GM18505 (cell line): ENCODE data around the gene FOXN3.
A peak's percentile ranks its signal among the peaks of the same experiment; 100 is the strongest.

ENCODE experiments used
- ATAC-seq: cut with Tn5 transposase; IDR thresholded peaks from one replicate; pipeline ENCODE4 v1.9.1; 2021; ENCODE audit not compliant: unreplicated experiment
- POLR2A ChIP-seq: IDR thresholded peaks from 4 replicates; pipeline ENCODE4 v1.6.1; 2011; ENCODE audit warnings: borderline replicate concordance; ENCODE audit not compliant: insufficient read depth, insufficient read length; ENCODE audit errors: extremely low read depth

FOXN3 gene

GRCh38 chr14:89268514-89268913, 148.5 kb downstream of the FOXN3 start:
- no peak for TF ChIP-seq POLR2A

GRCh38 chr14:89267656-89268055, 149.4 kb downstream of the FOXN3 start:
- no peak for ATAC-seq
- no peak for TF ChIP-seq POLR2A

More at GRCh38 chr14:89268514-89268913, 148.5 kb downstream of the FOXN3 start:
- no peak for ATAC-seq

GRCh38 chr14:89267163-89267562, 149.9 kb downstream of the FOXN3 start:
- no peak for ATAC-seq
- TF ChIP-seq POLR2A = no peak

- TF ChIP-seq POLR2A = no peak
- ATAC-seq = no peak
Observed at GRCh38 chr14:89266754-89267153, 150.3 kb downstream of the FOXN3 start.

GRCh38 chr14:89265234-89265633, 151.8 kb downstream of the FOXN3 start:
- no peak for TF ChIP-seq POLR2A
- ATAC-seq = no peak

GRCh38 chr14:89264196-89264800, 152.7 kb downstream of the FOXN3 start:
- ATAC-seq = no peak
- no peak for TF ChIP-seq POLR2A

GRCh38 chr14:89262041-89262440, 155.0 kb downstream of the FOXN3 start:
- no peak for ATAC-seq
- TF ChIP-seq POLR2A = no peak

GRCh38 chr14:89260898-89261297, 156.1 kb downstream of the FOXN3 start:
- ATAC-seq = no peak
- no peak for TF ChIP-seq POLR2A

GRCh38 chr14:89259951-89260609, 157.0 kb downstream of the FOXN3 start:
- ATAC-seq = no peak
- no peak for TF ChIP-seq POLR2A

GRCh38 chr14:89258728-89259273, 158.2 kb downstream of the FOXN3 start:
- TF ChIP-seq POLR2A = no peak
- ATAC-seq = peak; percentile 48

GRCh38 chr14:89256951-89257350, 160.1 kb downstream of the FOXN3 start:
- no peak for TF ChIP-seq POLR2A
- no peak for ATAC-seq

GRCh38 chr14:89256283-89256682, 160.8 kb downstream of the FOXN3 start:
- TF ChIP-seq POLR2A = no peak
- ATAC-seq = no peak

- TF ChIP-seq POLR2A = no peak
- no peak for ATAC-seq
Observed at GRCh38 chr14:89255852-89256251, 161.2 kb downstream of the FOXN3 start.

- ATAC-seq = no peak
- no peak for TF ChIP-seq POLR2A
Observed at GRCh38 chr14:89255012-89255411, 162.0 kb downstream of the FOXN3 start.
